ENCODE data around the gene PROK1.

DNA sequence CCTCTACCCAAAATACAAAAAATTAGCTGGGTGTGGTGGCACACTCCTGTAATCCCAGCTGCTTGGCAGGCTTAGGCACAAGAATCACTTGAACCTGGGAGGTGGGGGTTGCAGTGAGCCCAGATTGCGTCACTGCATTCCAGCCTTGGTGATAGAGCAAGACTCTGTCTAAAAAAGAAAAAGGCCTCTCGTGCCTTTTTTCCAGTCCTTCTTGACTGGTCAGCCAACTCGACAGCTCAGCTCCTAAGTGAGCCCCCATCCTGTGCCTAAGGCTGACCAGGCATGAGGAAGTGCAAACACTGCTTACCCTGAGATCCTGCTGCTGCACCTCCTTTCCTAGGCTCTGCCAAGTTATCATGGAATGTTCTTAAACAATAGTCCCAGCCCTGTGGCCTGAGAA, 10.1 kb upstream of the PROK1 start:
- no peak for TF ChIP-seq CTCF (IDR thresholded peaks at IDR 0.05)
- TF ChIP-seq POLR2AphosphoS5 (IDR thresholded peaks at IDR 0.05): no peak
- no peak for TF ChIP-seq POLR2A (IDR thresholded peaks at IDR 0.05)
